Body of pancreas (tissue), 4 donors: ENCODE results near the gene GGA2. TPM values are rescaled to one million over a fixed set of nuclear protein-coding genes. Genes with fewer than 3 reads are reported as not detected.

Experiments used
- ATAC-seq: fragments of 150-250 bp; one replicate; pipeline ENCODE4 v1.9.1; 2016
- DNase-seq, 4 donors: peaks; one replicate each; pipeline ENCODE4 v3.0.0-alpha.2; 2019
- H3K27ac ChIP-seq, 4 donors: fragments of 200-600 bp; sonication (generic); 1 replicate in 3 of 4; 2 replicates in 1 of 4; pipeline versions ENCODE4 v1.5.1 to v1.6.1; 2016 to 2019; ENCODE audit warnings: mild to moderate bottlenecking in 1 of 4, mixed read lengths in 1 of 4, moderate library complexity in 1 of 4
- H3K27me3 ChIP-seq, 2 donors: fragments of 200-600 bp; sonication (generic); one replicate each; pipeline ENCODE4 v1.6.0; 2016; ENCODE audit warnings: mild to moderate bottlenecking in 1 of 2
- H3K36me3 ChIP-seq, 2 donors: fragments of 200-600 bp; sonication (generic); replicated peaks in 1 of 2; 2 replicates each; pipeline ENCODE4 v1.5.1; 2016; ENCODE audit warnings: low read depth in 2 of 2; ENCODE audit not compliant: insufficient read depth in 1 of 2
- H3K4me1 ChIP-seq: fragments of 200-600 bp; sonication (generic); one replicate; pipeline ENCODE4 v1.6.0; 2016
- H3K4me3 ChIP-seq, 2 donors: fragments of 200-600 bp; sonication (generic); 1 replicate in 1 of 2; 2 replicates in 1 of 2; pipeline ENCODE4 v1.5.1; 2016 to 2019
- H3K9me3 ChIP-seq, 3 donors: fragments of 200-600 bp; sonication (generic); 1 replicate in 2 of 3; 2 replicates in 1 of 3; pipeline ENCODE4 v1.5.1; 2016
- POLR2A ChIP-seq, 3 donors: fragments of 450-650 bp; IDR thresholded peaks; one replicate each; pipeline ENCODE4 v1.6.1; 2016; ENCODE audit warnings: antibody characterized with exemption in 3 of 3, mild to moderate bottlenecking in 2 of 3
- WGBS, 2 donors: methylation state at CpG; one replicate each; pipeline ENCODE4 v1.1.5; 2017; 5-methylcytosine and 5-hydroxymethylcytosine counted together
- intact Hi-C: fragments of 100-400 bp; cut with DNase I; formaldehyde crosslinking; loops from one replicate; pipeline ENCODE4 v1.15.1; 2023
- total RNA-seq, 2 donors: library from RNA; depleted of rRNA; stranded (reverse); fragments of >200 nt; gene quantifications; one replicate each; pipeline ENCODE4 v1.1.0, GENCODE V29; 2016
- TF ChIP-seq, protein P1 (sequence below), 7 experiments: fragments of 450-650 bp in 4 of 7; fragments of 200-600 bp in 3 of 7; sonication (generic) in 3 of 7; IDR thresholded peaks; one replicate each; pipeline ENCODE4 v1.5.1; 2016 to 2019; ENCODE audit warnings: antibody characterized with exemption in 7 of 7

GGA2 gene
- total RNA-seq, 2 donors from 2014 or later: 59.3 to 64.6 TPM

DNA sequence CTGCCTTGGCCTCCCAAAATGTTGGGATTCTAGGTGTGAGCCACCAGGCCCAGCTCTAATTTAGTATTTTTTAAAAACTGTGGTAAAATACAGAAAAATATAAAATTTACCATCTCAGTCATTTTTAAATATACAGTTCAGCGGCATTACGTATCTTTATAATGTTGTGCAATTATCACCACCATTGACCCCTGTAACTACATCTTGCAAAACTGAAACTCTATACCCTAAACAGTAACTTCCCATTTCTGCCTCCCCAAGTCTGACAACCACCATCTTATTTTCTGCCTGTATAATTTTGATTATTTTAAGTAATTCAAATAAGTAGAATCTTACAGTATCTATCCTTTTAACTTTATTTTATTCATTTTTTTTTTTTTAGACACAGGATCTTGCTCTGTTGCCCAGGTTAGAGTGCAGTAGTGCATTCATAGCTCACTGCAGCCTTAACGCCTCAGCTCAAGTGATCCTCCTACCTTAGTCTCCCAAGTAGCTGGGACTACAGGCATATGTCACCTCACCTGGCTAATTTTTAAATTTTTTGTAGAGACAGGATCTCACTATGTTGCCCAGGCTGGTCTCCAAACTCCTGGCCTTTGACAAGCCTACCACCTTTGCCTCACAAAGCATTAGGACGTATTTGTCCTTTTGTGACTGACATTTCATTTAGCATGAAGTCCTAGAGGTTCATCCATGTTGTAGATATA is 10.9 kb upstream of the GGA2 start:
- Histone ChIP-seq H3K4me3 (no peak overlapping the region), H3K9me3 (no peaks in the 10 kb centered on the region), H3K4me1 (no peaks in the 10 kb centered on the region), H3K27me3 (no peaks in the 10 kb centered on the region), H3K36me3 (peaks cover 0 to 7% of the 10 kb centered on the region in 2 donors), H3K27ac (peak overlapping the region in 1 of 4 donors; percentile 67)
- DNase-seq: no peak
- intact Hi-C loops: no loop called here
- no peak for ATAC-seq
- 62 to 96% methylated on average over 4 of the region's 4 CpGs for WGBS, 2 donors
- TF ChIP-seq, protein P1, sequence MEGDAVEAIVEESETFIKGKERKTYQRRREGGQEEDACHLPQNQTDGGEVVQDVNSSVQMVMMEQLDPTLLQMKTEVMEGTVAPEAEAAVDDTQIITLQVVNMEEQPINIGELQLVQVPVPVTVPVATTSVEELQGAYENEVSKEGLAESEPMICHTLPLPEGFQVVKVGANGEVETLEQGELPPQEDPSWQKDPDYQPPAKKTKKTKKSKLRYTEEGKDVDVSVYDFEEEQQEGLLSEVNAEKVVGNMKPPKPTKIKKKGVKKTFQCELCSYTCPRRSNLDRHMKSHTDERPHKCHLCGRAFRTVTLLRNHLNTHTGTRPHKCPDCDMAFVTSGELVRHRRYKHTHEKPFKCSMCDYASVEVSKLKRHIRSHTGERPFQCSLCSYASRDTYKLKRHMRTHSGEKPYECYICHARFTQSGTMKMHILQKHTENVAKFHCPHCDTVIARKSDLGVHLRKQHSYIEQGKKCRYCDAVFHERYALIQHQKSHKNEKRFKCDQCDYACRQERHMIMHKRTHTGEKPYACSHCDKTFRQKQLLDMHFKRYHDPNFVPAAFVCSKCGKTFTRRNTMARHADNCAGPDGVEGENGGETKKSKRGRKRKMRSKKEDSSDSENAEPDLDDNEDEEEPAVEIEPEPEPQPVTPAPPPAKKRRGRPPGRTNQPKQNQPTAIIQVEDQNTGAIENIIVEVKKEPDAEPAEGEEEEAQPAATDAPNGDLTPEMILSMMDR (IDR thresholded peaks at IDR 0.05): no peak
- no peak for TF ChIP-seq POLR2A (IDR thresholded peaks at IDR 0.05)

DNA sequence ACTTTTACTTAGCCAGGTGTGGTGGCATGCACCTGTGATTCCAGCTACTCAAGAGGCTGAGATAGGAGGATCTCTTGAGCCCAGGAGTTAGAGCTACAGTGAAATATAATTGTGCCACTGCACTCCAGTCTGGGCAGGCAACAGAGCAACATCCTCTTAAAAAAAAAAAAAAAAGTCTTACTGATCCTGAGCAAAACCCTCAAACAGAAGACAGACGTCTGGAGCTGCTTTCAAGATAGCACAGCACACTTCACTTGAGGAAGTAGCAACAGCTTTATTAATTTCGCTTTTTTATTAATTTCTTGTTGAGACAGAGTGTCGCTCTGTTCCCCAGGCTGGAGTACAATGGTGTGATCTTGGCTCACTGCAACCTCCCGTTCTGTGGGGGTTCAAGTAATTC is 10.2 kb upstream of the GGA2 start:
- peak overlapping the region in 1 of 4 donors; percentile 67 for H3K27ac ChIP-seq
- WGBS, 2 donors: 72 to 92% methylated on average over 4 of the region's 4 CpGs
- H3K4me1 ChIP-seq: no peaks in the 10 kb centered on the region
- no peaks in the 10 kb centered on the region for H3K27me3 ChIP-seq
- H3K9me3 ChIP-seq: no peaks in the 10 kb centered on the region
- H3K4me3 ChIP-seq: no peak overlapping the region
- intact Hi-C loops: no loop called here
- no peak for DNase-seq
- peaks cover 0 to 7% of the 10 kb centered on the region in 2 donors for H3K36me3 ChIP-seq
- ATAC-seq: no peak
- TF ChIP-seq, protein P1 (IDR thresholded peaks at IDR 0.05): no peak
- TF ChIP-seq POLR2A (IDR thresholded peaks at IDR 0.05): no peak

DNA sequence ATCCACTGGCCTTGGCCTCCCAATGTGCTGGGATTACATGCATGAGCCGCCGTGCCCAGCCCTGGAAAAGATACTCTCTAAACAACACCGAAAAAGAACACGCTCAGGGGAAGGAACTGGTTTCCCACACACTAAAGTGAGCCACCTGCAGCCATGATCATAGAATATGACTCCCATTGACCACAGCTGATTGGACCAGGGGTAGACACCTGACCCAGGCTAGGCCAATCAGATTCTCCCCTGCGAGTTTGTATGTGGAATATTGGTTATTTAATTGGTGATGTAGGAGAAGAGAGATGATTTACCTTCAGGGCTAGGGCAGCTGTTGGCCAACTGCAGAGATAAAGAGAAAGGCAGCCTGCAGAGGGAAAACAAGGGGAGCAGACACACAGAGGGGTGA is 9.0 kb upstream of the GGA2 start:
- no peak for DNase-seq
- 90 to 98% methylated on average over 5 of the region's 5 CpGs for WGBS, 2 donors
- ATAC-seq: no peak
- Histone ChIP-seq H3K4me3 (no peak overlapping the region), H3K4me1 (no peaks in the 10 kb centered on the region), H3K9me3 (no peaks in the 10 kb centered on the region), H3K36me3 (peaks cover 0 to 2% of the 10 kb centered on the region in 2 donors), H3K27ac (no peak overlapping the region), H3K27me3 (no peaks in the 10 kb centered on the region)
- TF ChIP-seq, protein P1 (IDR thresholded peaks at IDR 0.05): no peak
- TF ChIP-seq POLR2A (IDR thresholded peaks at IDR 0.05): no peak
- intact Hi-C loops: no loop called here

DNA sequence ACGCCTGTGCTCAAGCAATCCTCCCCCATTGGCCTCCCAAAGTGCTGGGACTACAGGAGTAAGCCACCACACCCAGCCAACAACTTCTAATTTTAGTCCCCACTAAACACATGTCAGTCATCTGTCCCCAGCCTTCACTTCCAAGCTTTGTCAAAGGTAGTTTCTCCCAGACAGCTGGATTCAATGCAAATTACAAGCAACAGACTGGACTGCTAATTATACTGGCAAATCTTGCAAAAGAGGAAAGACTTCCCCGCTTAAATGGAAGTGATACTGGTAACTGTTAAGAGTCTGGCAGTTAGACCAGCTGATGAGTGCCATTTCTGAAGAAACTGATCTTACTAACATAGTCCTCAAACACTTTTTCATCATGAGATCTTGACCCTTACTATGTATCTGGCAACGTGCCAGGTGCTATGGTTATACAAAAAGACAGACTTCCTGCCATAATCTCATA is 8.2 kb upstream of the GGA2 start:
- no peaks in the 10 kb centered on the region for H3K9me3 ChIP-seq
- H3K4me3 ChIP-seq: no peak overlapping the region
- H3K27ac ChIP-seq: no peak overlapping the region
- no peaks in the 10 kb centered on the region for H3K36me3 ChIP-seq
- no peak for TF ChIP-seq POLR2A (IDR thresholded peaks at IDR 0.05)
- TF ChIP-seq, protein P1 (IDR thresholded peaks at IDR 0.05): no peak
- DNase-seq: no peak
- no peaks in the 10 kb centered on the region for H3K4me1 ChIP-seq
- no peak for ATAC-seq
- intact Hi-C loops: no loop called here
- WGBS, 2 donors: 57 to 58% methylated on average over 3 of the region's 3 CpGs
- H3K27me3 ChIP-seq: no peaks in the 10 kb centered on the region
